LNCaP clone FGC (cell line): ENCODE measurements around the gene PDE2A.

Experiments used
- DNase-seq: peaks from one replicate; pipeline ENCODE4 v3.0.0-alpha.2; 2011; ENCODE audit warnings: low read depth
- H3K4me3 ChIP-seq: 2 replicates; pipeline ENCODE4 v1.5.1; 2011; ENCODE audit warnings: mild to moderate bottlenecking, low read depth, low read length, control low read depth
- TF ChIP-seq, protein P1 (sequence below): IDR thresholded peaks from 2 replicates; pipeline ENCODE4 v1.5.1; 2012; ENCODE audit warnings: mild to moderate bottlenecking; ENCODE audit not compliant: control insufficient read depth, insufficient read depth; ENCODE audit errors: extremely low read depth

Gene PDE2A

DNA sequence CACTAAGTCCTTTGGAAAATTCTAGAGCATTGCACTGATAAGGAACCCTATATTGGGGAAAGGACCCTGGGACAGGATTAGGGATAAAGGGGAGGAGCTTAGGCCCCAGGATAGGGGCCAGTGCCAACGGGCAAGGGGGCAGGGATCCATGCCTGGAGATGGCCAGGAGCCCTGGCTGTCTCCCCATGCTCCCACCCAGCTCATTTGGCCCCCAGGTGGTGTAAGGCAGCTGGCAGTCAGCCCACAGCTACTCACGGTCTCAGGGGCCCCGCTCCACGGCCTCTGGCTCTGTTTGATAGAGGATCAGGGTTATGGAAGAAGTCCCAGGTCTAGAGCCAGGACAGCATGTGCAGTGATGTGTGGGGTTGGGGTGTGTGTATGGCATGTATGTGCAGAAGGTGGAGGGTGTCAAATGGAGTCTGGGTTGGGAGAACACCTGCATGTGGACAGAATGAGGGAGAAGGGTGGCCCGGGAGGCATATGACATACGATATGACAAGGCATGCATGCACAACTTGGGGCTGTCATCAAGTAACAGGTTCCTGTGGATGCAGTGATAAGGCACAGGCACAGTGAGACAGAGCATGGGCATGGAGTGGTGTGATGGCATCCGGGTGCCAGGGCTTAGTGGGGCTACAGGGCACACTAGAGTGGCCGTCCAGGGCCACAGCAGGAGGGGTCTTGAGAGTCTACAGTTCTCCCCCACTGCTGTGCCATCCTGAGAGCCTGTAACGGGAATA lies 18.4 kb upstream of the PDE2A start:
- DNase-seq: no peak
- H3K4me3 ChIP-seq: no peak overlapping the region
- TF ChIP-seq, protein P1, sequence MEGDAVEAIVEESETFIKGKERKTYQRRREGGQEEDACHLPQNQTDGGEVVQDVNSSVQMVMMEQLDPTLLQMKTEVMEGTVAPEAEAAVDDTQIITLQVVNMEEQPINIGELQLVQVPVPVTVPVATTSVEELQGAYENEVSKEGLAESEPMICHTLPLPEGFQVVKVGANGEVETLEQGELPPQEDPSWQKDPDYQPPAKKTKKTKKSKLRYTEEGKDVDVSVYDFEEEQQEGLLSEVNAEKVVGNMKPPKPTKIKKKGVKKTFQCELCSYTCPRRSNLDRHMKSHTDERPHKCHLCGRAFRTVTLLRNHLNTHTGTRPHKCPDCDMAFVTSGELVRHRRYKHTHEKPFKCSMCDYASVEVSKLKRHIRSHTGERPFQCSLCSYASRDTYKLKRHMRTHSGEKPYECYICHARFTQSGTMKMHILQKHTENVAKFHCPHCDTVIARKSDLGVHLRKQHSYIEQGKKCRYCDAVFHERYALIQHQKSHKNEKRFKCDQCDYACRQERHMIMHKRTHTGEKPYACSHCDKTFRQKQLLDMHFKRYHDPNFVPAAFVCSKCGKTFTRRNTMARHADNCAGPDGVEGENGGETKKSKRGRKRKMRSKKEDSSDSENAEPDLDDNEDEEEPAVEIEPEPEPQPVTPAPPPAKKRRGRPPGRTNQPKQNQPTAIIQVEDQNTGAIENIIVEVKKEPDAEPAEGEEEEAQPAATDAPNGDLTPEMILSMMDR: no peak

DNA sequence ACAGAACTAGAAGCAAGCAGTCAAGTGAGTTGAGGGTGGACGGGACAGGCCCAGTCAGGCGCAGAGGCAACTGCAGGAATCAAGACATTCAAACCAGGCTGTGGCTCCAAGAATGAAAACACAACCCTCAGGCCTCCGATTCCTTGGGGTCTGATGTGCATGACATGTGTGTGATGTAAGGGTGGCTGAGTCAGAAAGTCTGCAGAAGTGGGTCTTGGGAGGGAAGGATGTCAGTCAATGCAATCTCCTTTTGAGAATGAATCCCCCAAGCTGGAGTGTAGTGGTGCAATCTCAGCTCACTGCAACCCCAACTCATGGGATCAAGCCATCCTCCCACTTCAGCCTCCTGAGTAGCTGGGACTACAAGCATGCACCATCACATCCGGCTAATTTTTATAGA lies 15.9 kb upstream of the PDE2A start:
- DNase-seq: no peak
- TF ChIP-seq, protein P1: no peak
- H3K4me3 ChIP-seq: no peak overlapping the region

DNA sequence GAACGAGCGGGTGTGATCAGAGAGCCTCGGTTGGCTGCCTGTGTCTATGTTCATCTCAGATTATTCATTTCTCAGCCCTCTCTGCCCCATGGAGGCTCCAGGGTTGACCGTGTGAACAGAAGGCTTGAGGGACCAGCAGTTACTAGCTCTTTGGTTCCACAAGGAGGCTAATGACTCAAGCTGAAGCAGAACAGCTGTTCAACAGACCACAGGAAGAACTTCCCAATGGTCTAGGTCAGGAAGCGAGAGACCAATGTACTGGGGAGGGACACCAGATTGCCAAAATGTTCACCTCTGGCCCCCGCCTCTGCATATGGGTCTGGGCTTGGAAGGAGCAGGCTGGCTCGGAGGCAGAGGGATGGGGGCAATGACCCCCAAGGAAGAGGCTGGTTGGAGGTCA lies 14.7 kb upstream of the PDE2A start:
- H3K4me3 ChIP-seq: no peak overlapping the region
- TF ChIP-seq, protein P1: no peak
- DNase-seq: no peak

DNA sequence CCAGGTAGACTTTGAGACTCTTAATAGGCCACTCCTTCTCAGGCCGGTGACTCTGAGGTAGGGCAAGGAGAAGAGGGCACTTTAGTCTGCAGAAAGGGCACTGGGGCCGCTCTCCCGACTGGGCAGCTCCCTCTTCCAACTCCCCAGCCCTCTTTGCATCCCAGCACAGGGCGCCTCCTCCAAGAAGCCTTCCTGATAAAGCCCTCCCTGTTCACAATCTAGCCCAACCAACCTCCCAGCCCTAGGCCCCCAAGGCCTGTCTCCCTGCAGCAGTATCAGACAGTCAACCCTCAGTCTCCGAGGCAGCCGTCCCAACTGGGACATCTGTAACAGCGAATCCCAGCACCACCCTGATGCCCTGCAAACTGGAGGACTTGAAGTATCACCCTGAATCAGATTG lies 14.3 kb upstream of the PDE2A start:
- TF ChIP-seq, protein P1: no peak
- DNase-seq: no peak
- no peak overlapping the region for H3K4me3 ChIP-seq

DNA sequence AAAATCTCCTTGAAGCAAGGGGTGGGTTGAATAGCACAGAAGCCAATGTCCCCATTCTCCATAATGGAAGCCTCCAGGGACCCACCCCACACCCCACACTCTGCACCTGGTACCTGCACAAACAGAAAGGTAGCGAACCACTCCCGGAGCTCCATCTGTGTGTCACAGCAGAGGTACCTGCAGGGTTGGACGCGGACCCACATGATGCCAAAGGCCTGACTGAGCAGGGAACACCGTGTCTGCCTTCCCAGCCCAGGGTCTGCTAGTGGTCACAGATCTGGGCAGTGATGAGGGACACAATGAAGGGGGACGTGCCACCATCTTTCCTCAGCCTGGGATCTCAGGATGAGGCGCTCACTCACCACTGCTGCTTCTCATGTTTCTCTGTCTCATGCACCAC lies 13.1 kb upstream of the PDE2A start:
- no peak for DNase-seq
- H3K4me3 ChIP-seq: no peak overlapping the region
- TF ChIP-seq, protein P1: no peak

DNA sequence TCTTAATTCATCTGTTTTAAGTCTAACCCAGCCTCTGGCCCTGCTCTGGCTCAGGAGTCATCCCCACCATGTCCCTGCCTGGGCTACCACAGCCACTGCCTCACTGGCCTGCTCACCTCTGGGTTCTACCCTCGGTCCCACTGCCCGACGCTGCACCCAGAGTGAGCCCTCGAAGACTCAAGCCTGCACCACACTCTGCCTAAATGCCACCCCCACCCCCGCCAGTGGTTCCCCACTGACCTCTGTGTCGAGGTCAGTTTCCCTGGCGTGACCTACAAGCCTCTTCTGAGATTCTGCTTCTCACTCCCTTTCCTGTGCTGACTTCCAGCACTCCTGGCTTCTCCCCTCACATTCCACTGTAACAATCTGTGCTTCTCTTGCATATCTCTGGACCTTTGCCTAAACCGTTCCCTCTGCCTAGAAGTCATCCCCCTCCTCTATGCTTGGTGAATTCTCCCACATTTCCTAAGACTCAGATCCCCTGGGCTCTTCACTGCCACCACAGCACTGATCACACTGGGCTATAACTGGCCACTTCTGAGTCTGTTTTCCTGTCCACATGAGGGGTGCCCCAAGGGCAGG lies 12.5 kb upstream of the PDE2A start:
- TF ChIP-seq, protein P1: no peak

More for the DNA sequence above, 12.5 kb upstream of the PDE2A start:
- H3K4me3 ChIP-seq: no peak overlapping the region
- DNase-seq: no peak
